Measurements from ENCODE around the gene CHMP1A.
"Not testable (repeated sequence)": the region's sequence is repeated elsewhere in the genome, so short reads cannot be mapped to it uniquely, and the experiment has no call there.

GRCh38 chr16:89667000-89667399 is 9.5 kb upstream of the CHMP1A start:
- peak; percentile 38 to 47 for TF ChIP-seq CTCF (conservative IDR thresholded peaks at IDR 0.05 in 1 of 2, IDR thresholded peaks at IDR 0.05 in 1 of 2; ENCODE audit: low read depth in 1 of 2, low read length in 2 of 2)
- not testable (repeated sequence) for TF ChIP-seq EZH2 (IDR thresholded peaks at IDR 0.05; ENCODE audit: low read length, missing control alignments)
